Activated CD8-positive, alpha-beta memory T cell treated with anti-CD3 and anti-CD28 coated beads, Interleukin-2, amount 50 U/mL, for 24 hours (primary cell): ENCODE data around the gene HOXD12.

Source experiments
- DNase-seq: peaks from one replicate; pipeline ENCODE4 v3.0.0-alpha.2; 2020; ENCODE audit errors: extremely low read depth

HOXD12 gene

GRCh38 chr2:176105078-176105729, 5.6 kb downstream of the HOXD12 start:
- no peak for DNase-seq

GRCh38 chr2:176105730-176106580, 6.4 kb downstream of the HOXD12 start:
- no peak for DNase-seq

- DNase-seq, result no peak
Observed at GRCh38 chr2:176106581-176107539, 7.3 kb downstream of the HOXD12 start, which contains the start of gene HOXD11. Gene HOXD11 (plus strand): TSS chr2:176107280. CDS start chr2:176107356, 76 bp downstream.

GRCh38 chr2:176107731-176108181, 8.2 kb downstream of the HOXD12 start:
- DNase-seq, result no peak

GRCh38 chr2:176109192-176109901, 9.8 kb downstream of the HOXD12 start:
- no peak for DNase-seq

GRCh38 chr2:176109946-176110345, 10.4 kb downstream of the HOXD12 start:
- DNase-seq, result no peak

- DNase-seq, result no peak
Observed at GRCh38 chr2:176110415-176111308, 11.1 kb downstream of the HOXD12 start.

GRCh38 chr2:176111309-176111663, 11.7 kb downstream of the HOXD12 start:
- DNase-seq, result no peak

- DNase-seq, result no peak
Observed at GRCh38 chr2:176111846-176112374, 12.3 kb downstream of the HOXD12 start.

- no peak for DNase-seq
Observed at GRCh38 chr2:176112375-176113302, 13.0 kb downstream of the HOXD12 start.

- no peak for DNase-seq
Observed at GRCh38 chr2:176114120-176114929, 14.7 kb downstream of the HOXD12 start.

GRCh38 chr2:176114930-176115625, 15.5 kb downstream of the HOXD12 start:
- no peak for DNase-seq

GRCh38 chr2:176115883-176116813, 16.6 kb downstream of the HOXD12 start, which contains the start of gene HOXD10:
Gene HOXD10 (plus strand): TSS chr2:176116778. CDS start chr2:176116834, 56 bp downstream.
- no peak for DNase-seq

- no peak for DNase-seq
Observed at GRCh38 chr2:176117162-176117822, 17.7 kb downstream of the HOXD12 start.

- DNase-seq, result no peak
Observed at GRCh38 chr2:176117823-176118371, 18.3 kb downstream of the HOXD12 start.
